Stomach (tissue), 9 donors: ENCODE measurements around the gene LEKR1. TPM values are rescaled to one million over a fixed set of nuclear protein-coding genes. Genes with fewer than 3 reads are reported as not detected.

ENCODE experiments used
- DNase-seq, 2 donors: peaks; one replicate each; pipeline versions ENCODE4 v3.0.0 to v3.0.0-alpha.2; 2013 to 2019
- H3K27ac ChIP-seq, 5 donors: fragments of 200-600 bp in 4 of 5; sonication (generic) in 4 of 5; one replicate each; pipeline ENCODE4 v1.5.1; 2013 to 2019; ENCODE audit warnings: mild to moderate bottlenecking in 1 of 5, moderate library complexity in 1 of 5
- H3K27me3 ChIP-seq, 3 donors: fragments of 200-600 bp; sonication (generic); one replicate each; pipeline ENCODE4 v1.5.1; 2017 to 2019; ENCODE audit warnings: mixed run types in 1 of 3
- H3K36me3 ChIP-seq, 4 donors: fragments of 200-600 bp; sonication (generic); 1 replicate in 3 of 4; 2 replicates in 1 of 4; pipeline ENCODE4 v1.5.1; 2016 to 2019
- H3K4me1 ChIP-seq, 4 donors: fragments of 200-600 bp; sonication (generic); one replicate each; pipeline ENCODE4 v1.5.1; 2016 to 2019
- H3K4me3 ChIP-seq, 4 donors: fragments of 200-600 bp; sonication (generic) in 3 of 4; one replicate each; pipeline ENCODE4 v1.5.1; 2016 to 2019; ENCODE audit warnings: mild to moderate bottlenecking in 1 of 4
- H3K9me3 ChIP-seq, 4 donors: fragments of 200-600 bp; sonication (generic); one replicate each; pipeline ENCODE4 v1.5.1; 2016 to 2019
- CTCF ChIP-seq, 7 experiments: fragments of 450-650 bp in 4 of 7; fragments of 200-600 bp in 3 of 7; sonication (generic) in 3 of 7; IDR thresholded peaks; one replicate each; pipeline ENCODE4 v1.5.1; 2016 to 2019; ENCODE audit warnings: antibody characterized with exemption in 7 of 7, control low read depth in 2 of 7, mild to moderate bottlenecking in 1 of 7
- EP300 ChIP-seq: sonication (generic); formaldehyde crosslinking; IDR thresholded peaks from one replicate; pipeline ENCODE4 v1.6.1; 2017; ENCODE audit warnings: antibody characterized with exemption
- POLR2A ChIP-seq, 4 donors: fragments of 450-650 bp; IDR thresholded peaks; one replicate each; pipeline ENCODE4 v1.6.1; 2016; ENCODE audit warnings: antibody characterized with exemption in 4 of 4, control low read depth in 2 of 4, mild to moderate bottlenecking in 1 of 4, moderate library complexity in 1 of 4
- POLR2AphosphoS5 ChIP-seq, 3 donors: sonication (generic); formaldehyde crosslinking; IDR thresholded peaks; one replicate each; pipeline ENCODE4 v1.6.1; 2016; ENCODE audit warnings: antibody characterized with exemption in 3 of 3
- WGBS, 5 donors: extraction: QIAGEN DNeasy Blood & Tissue Kit in 3 of 5; methylation state at CpG; one replicate each; pipeline versions ENCODE4 v1.1.5 to v1.1.7; 2013 to 2018; 5-methylcytosine and 5-hydroxymethylcytosine counted together
- intact Hi-C: fragments of 100-400 bp; cut with DNase I; formaldehyde crosslinking; loops from one replicate; pipeline ENCODE4 v1.15.1; 2023; ENCODE audit warnings: low total_unique reads
- polyA plus RNA-seq, 3 donors: library from polyadenylated mRNA; stranded (reverse); fragments of 200-250 nt; gene quantifications; one replicate each; pipeline ENCODE4 v1.2.3, GENCODE V29; 2013
- total RNA-seq, 5 donors: library from RNA; depleted of rRNA; stranded (reverse); fragments of >200 nt; gene quantifications; one replicate each; pipeline versions ENCODE4 v1.1.0 to v1.2.3, GENCODE V29; 2014 to 2016
- donor health status: healthy with polysubstance abuse.
- donor health status: Bipolar disorder and iron deficiency.
- donor health status: healthy.

The LEKR1 gene
- total and polyA plus RNA-seq, 8 donors, result 0.31 to 2.6 (median 0.44) TPM; not detected in 3

- Histone ChIP-seq H3K9me3 (no peaks in the 10 kb centered on the region), H3K27ac (peak overlapping the region; percentile 83 to 95 (median 89)), H3K4me1 (peaks cover 11 to 40% (median 27%) of the 10 kb centered on the region in 4 donors), H3K4me3 (peak overlapping the region; percentile 47 to 66 (median 56)), H3K27me3 (no peaks in the 10 kb centered on the region), H3K36me3 (no peaks in the 10 kb centered on the region)
- intact Hi-C loops, result no loop called here
- peak; percentile 43 to 85 for DNase-seq
- 5 to 10% (median 7%) methylated on average over 50 to 74 of the region's 74 CpGs for WGBS, 5 donors
- TF ChIP-seq EP300 (no peak), CTCF (IDR thresholded peaks at IDR 0.05) (no peak), POLR2AphosphoS5 (IDR thresholded peaks at IDR 0.05) (peak in 2 of 3 donors; percentile 15 to 51), POLR2A (IDR thresholded peaks at IDR 0.05) (no peak)
These were observed 9.9 kb upstream of the LEKR1 start for GRCh38 chr3:156816091-156816793.

GRCh38 chr3:156816794-156817645, 9.1 kb upstream of the LEKR1 start:
- peak overlapping the region; percentile 83 to 95 (median 89) for H3K27ac ChIP-seq
- no peaks in the 10 kb centered on the region for H3K36me3 ChIP-seq
- peak; percentile 93 to 95 for DNase-seq
- peak overlapping the region; percentile 47 to 66 (median 56) for H3K4me3 ChIP-seq
- H3K27me3 ChIP-seq, result no peaks in the 10 kb centered on the region
- 1 to 2% (median 1%) methylated on average over 37 to 70 of the region's 70 CpGs for WGBS, 5 donors
- H3K4me1 ChIP-seq, result peaks cover 11 to 40% (median 27%) of the 10 kb centered on the region in 4 donors
- H3K9me3 ChIP-seq, result no peaks in the 10 kb centered on the region
- intact Hi-C loops, result no loop called here
- TF ChIP-seq POLR2A (IDR thresholded peaks at IDR 0.05) (peak in 2 of 4 donors; percentile 13 to 19), CTCF (IDR thresholded peaks at IDR 0.05) (no peak), EP300 (peak; percentile 67), POLR2AphosphoS5 (IDR thresholded peaks at IDR 0.05) (peak; percentile 20 to 81 (median 80))

- H3K4me3 ChIP-seq, result peak overlapping the region; percentile 47 to 66 (median 56)
- H3K4me1 ChIP-seq, result peaks cover 11 to 38% (median 25%) of the 10 kb centered on the region in 4 donors
- no peak for DNase-seq
- H3K9me3 ChIP-seq, result no peaks in the 10 kb centered on the region
- TF ChIP-seq CTCF (IDR thresholded peaks at IDR 0.05) (no peak), EP300 (no peak)
- no peaks in the 10 kb centered on the region for H3K36me3 ChIP-seq
- H3K27me3 ChIP-seq, result no peaks in the 10 kb centered on the region
- intact Hi-C loops, result no loop called here
- peak overlapping the region; percentile 83 to 95 (median 89) for H3K27ac ChIP-seq
- 39 to 49% (median 41%) methylated on average over 5 of the region's 5 CpGs for WGBS, 5 donors
These were observed 8.4 kb upstream of the LEKR1 start for GRCh38 chr3:156817646-156818272.

GRCh38 chr3:156818273-156818651, 7.9 kb upstream of the LEKR1 start:
- Histone ChIP-seq H3K36me3 (no peaks in the 10 kb centered on the region), H3K27ac (peak overlapping the region; percentile 60 to 95 (median 89)), H3K4me1 (peaks cover 11 to 33% (median 21%) of the 10 kb centered on the region in 4 donors), H3K27me3 (no peaks in the 10 kb centered on the region), H3K9me3 (no peaks in the 10 kb centered on the region), H3K4me3 (no peak overlapping the region)
- WGBS, 5 donors, result 78 to 85% (median 84%) methylated on average over 2 of the region's 2 CpGs
- intact Hi-C loops, result no loop called here
- DNase-seq, result peak in 1 of 2 donors; percentile 12
- TF ChIP-seq POLR2AphosphoS5 (IDR thresholded peaks at IDR 0.05) (no peak), POLR2A (IDR thresholded peaks at IDR 0.05) (no peak), CTCF (IDR thresholded peaks at IDR 0.05) (no peak), EP300 (no peak)
